NCI-H1436 treated with DMSO at 0.1 percent for 48 hours (cell line): Measurements from ENCODE around the gene KRT8.

Source experiments
- DNase-seq: peaks from one replicate; lab custom pipeline; 2025; lab: John Stamatoyannopoulos, UW

KRT8 gene

GRCh38 chr12:52925717-52926595 is 21.1 kb upstream of the KRT8 start:
- DNase-seq = no peak

- no peak for DNase-seq
These were observed 20.2 kb upstream of the KRT8 start for GRCh38 chr12:52924764-52925716.

GRCh38 chr12:52921488-52922165 is 16.8 kb upstream of the KRT8 start:
- DNase-seq = no peak

- DNase-seq = no peak
These were observed 16.1 kb upstream of the KRT8 start for GRCh38 chr12:52920937-52921336.

GRCh38 chr12:52918784-52919183 is 13.9 kb upstream of the KRT8 start:
- no peak for DNase-seq

- DNase-seq = no peak
These were observed 13.5 kb upstream of the KRT8 start for GRCh38 chr12:52918351-52918750.

GRCh38 chr12:52917800-52918199 is 12.9 kb upstream of the KRT8 start:
- DNase-seq = no peak

- DNase-seq = no peak
These were observed 11.3 kb upstream of the KRT8 start for GRCh38 chr12:52916216-52916615.

- DNase-seq = no peak
These were observed 10.8 kb upstream of the KRT8 start for GRCh38 chr12:52915637-52916036.

GRCh38 chr12:52914576-52915121 is 9.8 kb upstream of the KRT8 start:
- DNase-seq = no peak

GRCh38 chr12:52913431-52913821 is 8.6 kb upstream of the KRT8 start:
- DNase-seq = no peak

- DNase-seq = no peak
These were observed 8.0 kb upstream of the KRT8 start for GRCh38 chr12:52912711-52913430.

- no peak for DNase-seq
These were observed 5.5 kb upstream of the KRT8 start for GRCh38 chr12:52910248-52910883.

GRCh38 chr12:52909796-52910195 is 4.9 kb upstream of the KRT8 start:
- DNase-seq = no peak

- no peak for DNase-seq
These were observed 4.5 kb upstream of the KRT8 start for GRCh38 chr12:52909331-52909730.

GRCh38 chr12:52907092-52907810 is 2.4 kb upstream of the KRT8 start:
- DNase-seq = no peak

- no peak for DNase-seq
These were observed 1.3 kb upstream of the KRT8 start for GRCh38 chr12:52906191-52906601.

GRCh38 chr12:52903855-52904508 is 894 bp downstream of the KRT8 start:
- no peak for DNase-seq

GRCh38 chr12:52903285-52903854 is 1.5 kb downstream of the KRT8 start:
- no peak for DNase-seq
